HepG2 (cell line): Measurements from ENCODE around the gene DOCK11. TPM values are rescaled to one million over a fixed set of nuclear protein-coding genes. Genes with fewer than 3 reads are reported as not detected.

Experiments
- ATAC-seq: fragments of 200-7000 bp; cut with Tn5 transposase; 3 replicates; pipeline ENCODE4 v1.9.1; 2020; ENCODE audit warnings: mild to moderate bottlenecking, moderate library complexity
- BruUV-seq: library from RNA; stranded (reverse); fragments of 400-500 nt; replicated peaks from 2 replicates; lab custom pipeline; 2021; lab: Mats Ljungman, UMichigan
- CTCF ChIA-PET: fragments of 300-600 bp; formaldehyde crosslinking; extraction: SDS; loops from one replicate; lab custom pipeline; 2021; ENCODE audit warnings: low total read pairs, inconsistent platforms, low intra/inter-chr PET ratio; lab: Yijun Ruan, JAX
- POLR2A ChIA-PET: fragments of 350-600 bp; sonication (Branson Sonifier 250); formaldehyde crosslinking; loops from one replicate; lab custom pipeline; 2020; ENCODE audit warnings: antibody characterized with exemption, inconsistent platforms; lab: Yijun Ruan, JAX
- DNase-seq: peaks from one replicate; pipeline ENCODE4 v3.0.0-alpha.2; 2015; ENCODE audit warnings: low spot score
- FAIRE-seq: peaks from 3 replicates; lab custom pipeline; 2011; peaks lifted over from hg19 to GRCh38; lab: Jason Lieb, UNC
- H2AFZ ChIP-seq: one replicate; pipeline ENCODE4 v1.6.1; 2011; ENCODE audit warnings: low read length, inconsistent platforms
- H3K27ac ChIP-seq: fragments of 300-600 bp; 3 replicates; pipeline ENCODE4 v1.8.0; 2011; ENCODE audit warnings: mixed run types, mild to moderate bottlenecking, mixed read lengths, low read length, inconsistent platforms; ENCODE audit not compliant: insufficient read depth; ENCODE audit errors: extremely low read length
- H3K27me3 ChIP-seq, 2 experiments: fragments of 200-600 bp in 1 of 2; 2 replicates in 1 of 2; 3 replicates in 1 of 2; pipeline versions ENCODE4 v1.6.0 to v1.8.0; 2011; ENCODE audit warnings: low read length in 2 of 2, mild to moderate bottlenecking in 2 of 2, moderate library complexity in 2 of 2, inconsistent platforms in 1 of 2; ENCODE audit not compliant: insufficient read depth in 2 of 2, control insufficient read depth in 1 of 2
- H3K36me3 ChIP-seq, 2 experiments: fragments of 200-600 bp in 1 of 2; replicated peaks in 1 of 2; 2 replicates in 1 of 2; 3 replicates in 1 of 2; pipeline versions ENCODE4 v1.5.1 to v1.8.0; 2011; ENCODE audit warnings: low read length in 2 of 2, inconsistent platforms in 1 of 2; ENCODE audit not compliant: insufficient read depth in 2 of 2, control insufficient read depth in 1 of 2
- H3K4me1 ChIP-seq: 2 replicates; pipeline ENCODE4 v1.5.1; 2012; ENCODE audit warnings: low read length, inconsistent platforms; ENCODE audit not compliant: insufficient read depth
- H3K4me2 ChIP-seq: 2 replicates; pipeline ENCODE4 v1.6.0; 2011; ENCODE audit warnings: low read depth, low read length, inconsistent platforms
- H3K4me3 ChIP-seq, 3 experiments: fragments of 200-600 bp in 1 of 3; sonication (generic), shearing (Covaris generic) in 1 of 3; replicated peaks in 1 of 3; 2 replicates each; pipeline ENCODE4 v1.5.1; 2011 to 2016; ENCODE audit warnings: low read length in 3 of 3, inconsistent platforms in 2 of 3, low read depth in 2 of 3, mild to moderate bottlenecking in 2 of 3, control low read depth in 1 of 3, mixed read lengths in 1 of 3; ENCODE audit not compliant: insufficient read depth in 1 of 3
- H3K79me2 ChIP-seq: one replicate; pipeline ENCODE4 v1.6.1; 2011; ENCODE audit warnings: low read length, inconsistent platforms; ENCODE audit not compliant: insufficient read depth
- H3K9ac ChIP-seq: 2 replicates; pipeline ENCODE4 v1.6.0; 2011; ENCODE audit warnings: mild to moderate bottlenecking, low read depth, low read length, inconsistent platforms; ENCODE audit not compliant: insufficient read depth
- H3K9me3 ChIP-seq: 2 replicates; pipeline ENCODE4 v1.5.1; 2012; ENCODE audit warnings: mild to moderate bottlenecking, low read length
- H4K20me1 ChIP-seq: 2 replicates; pipeline ENCODE4 v1.6.0; 2011; ENCODE audit warnings: inconsistent platforms, mild to moderate bottlenecking, low read length, moderate library complexity; ENCODE audit not compliant: insufficient read depth
- CTCF ChIP-seq: sonication (generic); formaldehyde crosslinking; IDR thresholded peaks from 2 replicates; pipeline ENCODE4 v1.5.0; 2020; ENCODE audit warnings: mild to moderate bottlenecking, missing genetic modification reagents, moderate library complexity
- FUBP1 ChIP-seq: sonication (generic); formaldehyde crosslinking; IDR thresholded peaks from 2 replicates; pipeline ENCODE4 v1.5.1; 2020; ENCODE audit warnings: missing genetic modification reagents, mild to moderate bottlenecking, borderline replicate concordance
- HCFC1 ChIP-seq: fragments of 150-350 bp; IDR thresholded peaks from 2 replicates; pipeline ENCODE4 v1.6.1; 2014; ENCODE audit warnings: low read depth, low read length
- REL ChIP-seq: sonication (generic); formaldehyde crosslinking; conservative IDR thresholded peaks from 2 replicates; pipeline ENCODE4 v1.8.0; 2022; ENCODE audit warnings: mild to moderate bottlenecking, missing genetic modification reagents, moderate library complexity
- SNAI1 ChIP-seq: sonication (generic); formaldehyde crosslinking; IDR thresholded peaks from 2 replicates; pipeline ENCODE4 v1.5.0; 2020; ENCODE audit warnings: mild to moderate bottlenecking, missing genetic modification reagents, borderline replicate concordance
- STAG1 ChIP-seq: sonication (generic); formaldehyde crosslinking; IDR thresholded peaks from 2 replicates; pipeline ENCODE4 v1.4.0; 2020; ENCODE audit warnings: missing genetic modification reagents
- ZBTB7A ChIP-seq: sonication (generic); formaldehyde crosslinking; IDR thresholded peaks from 2 replicates; pipeline ENCODE4 v1.8.0; 2022; ENCODE audit warnings: mild to moderate bottlenecking, missing genetic modification reagents
- ZNF225 ChIP-seq: sonication (generic); formaldehyde crosslinking; IDR thresholded peaks from 2 replicates; pipeline ENCODE4 v1.4.0; 2020; ENCODE audit warnings: mild to moderate bottlenecking, missing genetic modification reagents
- ZNF235 ChIP-seq: sonication (generic); formaldehyde crosslinking; IDR thresholded peaks from 2 replicates; pipeline ENCODE4 v1.8.1; 2023; ENCODE audit warnings: mild to moderate bottlenecking, missing genetic modification reagents, borderline replicate concordance
- ZNF512B ChIP-seq: sonication (generic); formaldehyde crosslinking; IDR thresholded peaks from 2 replicates; pipeline ENCODE4 v1.5.1; 2020; ENCODE audit warnings: missing genetic modification reagents, mild to moderate bottlenecking, borderline replicate concordance
- ZNF564 ChIP-seq: sonication (generic); formaldehyde crosslinking; IDR thresholded peaks from 2 replicates; pipeline ENCODE4 v1.8.1; 2023; ENCODE audit warnings: mild to moderate bottlenecking, missing genetic modification reagents
- WGBS: methylation state at CpG from one replicate; pipeline ENCODE4 v1.1.6; 2017; ENCODE audit warnings: low lambda C conversion rate; 5-methylcytosine and 5-hydroxymethylcytosine counted together
- in situ Hi-C: cut with HindIII; loops from 2 replicates; pipeline ENCODE4 v1.10.0; 2017; ENCODE audit warnings: low pct_unique_long_range_greater_than_20kb; ENCODE audit not compliant: extremely low pct_ligation_motif_present
- intact Hi-C: fragments of 100-400 bp; cut with micrococcal nuclease; formaldehyde crosslinking; loops from one replicate; pipeline ENCODE4 v1.10.0; 2022; ENCODE audit not compliant: unreplicated experiment
- polyA plus RNA-seq, 8 experiments: library from polyadenylated mRNA; depleted of rRNA in 3 of 8; stranded (reverse) in 7 of 8; unstranded in 1 of 8; fragments of >200 nt; fragmentation: Illumina TruSeq in 4 of 8; extraction: Trizol in 4 of 8; gene quantifications; 2 replicates each; pipeline versions ENCODE4 v1.2.1 to v1.2.3, GENCODE V29; 2011 to 2016; ENCODE audit warnings: low read depth in 4 of 8, missing spikeins in 1 of 8, mixed read lengths in 1 of 8; ENCODE audit not compliant: insufficient read depth in 1 of 8
- total RNA-seq, 5 experiments: library from RNA; depleted of rRNA; stranded (reverse); fragments of >200 nt; fragmentation: Illumina TruSeq; extraction: Trizol; gene quantifications; 2 replicates each; pipeline ENCODE4 v1.2.3, GENCODE V29; 2016; ENCODE audit warnings: low read depth in 1 of 5

The DOCK11 gene
- total and polyA plus RNA-seq, 2 of the 13 experiments (the other 11 are each of a cell fraction or from before 2014, with no cell fraction given): 0.02 to 0.12 TPM

DNA sequence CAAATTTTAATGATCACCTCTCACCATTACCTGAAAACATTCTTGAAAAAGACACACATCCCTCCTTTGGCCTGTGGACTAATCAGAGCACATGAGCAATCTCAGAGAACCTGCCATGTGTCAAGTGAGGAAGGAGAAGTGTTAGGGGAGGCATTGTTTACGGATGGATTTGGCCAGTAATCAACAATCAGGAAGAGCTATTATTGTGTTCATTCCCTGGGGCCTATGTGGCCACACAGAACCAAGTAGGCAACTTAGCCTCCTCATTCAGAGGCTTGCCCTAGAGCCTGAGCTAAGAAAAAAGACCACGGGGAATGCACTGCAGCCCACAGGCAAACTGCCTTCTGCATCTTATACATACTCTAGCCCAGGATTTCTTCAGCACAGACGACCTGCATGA lies 40.6 kb upstream of the DOCK11 start (continued):
- TF ChIP-seq ZBTB7A (CRISPR knock-in tag) (no peak), ZNF225 (no peak), ZNF512B (CRISPR knock-in tag) (no peak), SNAI1 (CRISPR knock-in tag) (no peak), HCFC1 (no peak), ZNF564 (CRISPR knock-in tag) (no peak)

DNA sequence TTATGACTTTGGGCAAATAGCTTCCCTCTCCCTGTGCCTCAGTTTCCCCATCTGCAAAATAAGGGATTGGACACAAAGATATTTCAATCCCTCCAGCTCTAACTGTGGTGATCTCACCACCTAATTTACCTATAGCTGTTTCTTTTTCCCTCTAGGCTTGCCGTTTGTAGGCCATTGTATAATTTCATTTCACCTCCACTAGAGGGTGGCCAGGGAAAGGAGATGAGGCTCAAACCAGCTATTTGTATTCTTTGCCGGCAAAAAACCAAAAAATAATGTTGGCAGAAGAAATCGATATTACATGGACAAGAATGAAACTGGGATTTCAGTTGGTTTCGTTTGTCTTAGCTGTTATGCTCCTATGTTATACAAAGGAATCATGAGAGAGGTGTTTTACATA lies 36.1 kb upstream of the DOCK11 start:
- Histone ChIP-seq H3K4me3 (no peak overlapping the region), H4K20me1 (no peaks in the 10 kb centered on the region), H2AFZ (no peak overlapping the region), H3K9ac (no peak overlapping the region), H3K9me3 (no peaks in the 10 kb centered on the region), H3K79me2 (no peaks in the 10 kb centered on the region), H3K4me1 (no peaks in the 10 kb centered on the region)
- FAIRE-seq (no peak), DNase-seq (peak; percentile 23)
- intact Hi-C loops: loop anchor here (1.0 kb wide), 1 partner anchor 142 kb away; no protein-coding TSS in a partner anchor
- in situ Hi-C loops: no loop called here
- WGBS: 2% methylated on average over 4 of the region's 4 CpGs
- POLR2A ChIA-PET: no interaction called here
- TF ChIP-seq CTCF (CRISPR knock-in tag) (peak; percentile 49), REL (CRISPR knock-in tag) (no peak), ZNF235 (no peak), FUBP1 (CRISPR knock-in tag) (no peak), STAG1 (CRISPR knock-in tag) (peak; percentile 50)
- TF ChIP-seq, all 625 proteins: peak for 2
- Histone ChIP-seq H3K36me3 (no peaks in the 10 kb centered on the region), H3K4me2 (no peak overlapping the region), H3K27me3 (no peaks in the 10 kb centered on the region), H3K27ac (no peak overlapping the region)
- BruUV-seq: no TSS peak
- CTCF ChIA-PET: no interaction called here
- ATAC-seq: peak; percentile 80
